T-cell (primary cell): ENCODE data around the gene CPSF2. TPM values are rescaled to one million over a fixed set of nuclear protein-coding genes. Genes with fewer than 3 reads are reported as not detected.
A peak's percentile ranks its signal among the peaks of the same experiment; 100 is the strongest.

ENCODE experiments used
- ATAC-seq, 4 experiments: fragments of 200-7000 bp in 3 of 4; fragments of 150-1000 bp in 1 of 4; cut with Tn5 transposase; replicated peaks in 1 of 4; 1 replicate in 3 of 4; 2 replicates in 1 of 4; pipeline ENCODE4 v1.10.0; 2021; ENCODE audit warnings: moderate library complexity in 3 of 4, mild to moderate bottlenecking in 2 of 4, moderate number of reproducible peaks in 1 of 4
- CTCF ChIA-PET, 2 donors: fragments of 300-600 bp; sonication (Branson Sonifier 250); formaldehyde crosslinking; loops; one replicate each; lab custom pipeline; 2022; ENCODE audit warnings: antibody characterized with exemption in 2 of 2; lab: Charles Lee
- POLR2A ChIA-PET, 2 donors: fragments of 300-600 bp; sonication (Branson Sonifier 250); formaldehyde crosslinking; loops; one replicate each; lab custom pipeline; 2022; ENCODE audit warnings: antibody characterized with exemption in 2 of 2; lab: Charles Lee
- DNase-seq, 35 experiments: peaks; one replicate each; pipeline versions ENCODE4 v3.0.0 to v3.0.0-alpha.2; 2013 to 2023
- H3K27ac ChIP-seq: one replicate; pipeline ENCODE4 v1.5.1; 2013; ENCODE audit warnings: low read length
- H3K27me3 ChIP-seq, 2 experiments: replicated peaks in 1 of 2; 1 replicate in 1 of 2; 2 replicates in 1 of 2; pipeline versions ENCODE4 v1.6.1 to v1.7.0; 2013; ENCODE audit warnings: low read length in 1 of 2, mixed read lengths in 1 of 2; ENCODE audit not compliant: control insufficient read depth in 2 of 2, insufficient read depth in 2 of 2; ENCODE audit errors: extremely low read depth in 1 of 2
- H3K36me3 ChIP-seq, 2 donors: 1 replicate in 1 of 2; 2 replicates in 1 of 2; pipeline versions ENCODE4 v1.6.1 to v1.7.0; 2013; ENCODE audit warnings: low read length in 1 of 2; ENCODE audit not compliant: control insufficient read depth in 2 of 2, insufficient read depth in 1 of 2; ENCODE audit errors: extremely low read depth in 1 of 2
- H3K4me1 ChIP-seq, 2 experiments: 1 replicate in 1 of 2; 2 replicates in 1 of 2; pipeline versions ENCODE4 v1.6.1 to v1.7.0; 2013; ENCODE audit warnings: low read length in 2 of 2, mixed read lengths in 1 of 2; ENCODE audit not compliant: insufficient read depth in 2 of 2, control insufficient read depth in 1 of 2; ENCODE audit errors: extremely low read depth in 1 of 2
- H3K4me3 ChIP-seq, 2 donors: 1 replicate in 1 of 2; 2 replicates in 1 of 2; pipeline versions ENCODE4 v1.5.1 to v1.7.0; 2013; ENCODE audit warnings: mild to moderate bottlenecking in 2 of 2, low read length in 1 of 2, moderate library complexity in 1 of 2; ENCODE audit not compliant: control insufficient read depth in 1 of 2; ENCODE audit errors: extremely low read depth in 1 of 2
- H3K9me3 ChIP-seq: 2 replicates; pipeline ENCODE4 v1.7.0; 2013
- H3K27ac Mint-ChIP-seq, 2 donors: one replicate each; pipeline ENCODE4 v1.8.0; 2020 to 2021; ENCODE audit warnings: mild to moderate bottlenecking in 2 of 2, mixed read lengths in 2 of 2
- H3K27me3 Mint-ChIP-seq, 2 donors: one replicate each; pipeline ENCODE4 v1.8.0; 2021 to 2022; ENCODE audit warnings: mixed read lengths in 2 of 2
- H3K36me3 Mint-ChIP-seq: one replicate; pipeline ENCODE4 v1.8.0; 2021; ENCODE audit warnings: mixed read lengths
- H3K4me1 Mint-ChIP-seq, 3 donors: one replicate each; pipeline ENCODE4 v1.8.0; 2020 to 2022; ENCODE audit warnings: mixed read lengths in 3 of 3, mild to moderate bottlenecking in 1 of 3
- H3K4me3 Mint-ChIP-seq, 3 donors: one replicate each; pipeline ENCODE4 v1.8.0; 2020 to 2022; ENCODE audit warnings: mild to moderate bottlenecking in 3 of 3, mixed read lengths in 3 of 3, moderate library complexity in 3 of 3
- H3K9me3 Mint-ChIP-seq, 3 donors: one replicate each; pipeline ENCODE4 v1.8.0; 2020 to 2022; ENCODE audit warnings: mixed read lengths in 3 of 3
- WGBS: methylation state at CpG from one replicate; pipeline ENCODE4 v1.1.5; 2013; ENCODE audit warnings: missing lambda C conversion rate; ENCODE audit not compliant: insufficient coverage; 5-methylcytosine and 5-hydroxymethylcytosine counted together
- total RNA-seq, 35 experiments: library from RNA in 6 of 35; stranded (reverse) in 6 of 35; fragments of 120-200 nt in 1 of 35; gene quantifications; one replicate each; pipeline versions ENCODE4 v1.2.1 to v1.2.4 and lab custom pipeline; 2013 to 2026

CPSF2 gene
- total RNA-seq, 5 donors from 2014 or later (not counting 1 experiment from before 2014, with no cell fraction given), result 27.6 to 57.4 (median 45.5) TPM

- peak overlapping the region; percentile 81 for H3K27ac ChIP-seq
- DNase-seq (peak in 3 of 35 experiments; percentile 7 to 24 (median 20)), ATAC-seq (peak; percentile 13 to 38 (median 35))
- no peaks in the 10 kb centered on the region for H3K27me3 Mint-ChIP-seq
- peaks cover 0 to 10% of the 10 kb centered on the region in 2 donors for H3K36me3 ChIP-seq
- H3K36me3 Mint-ChIP-seq, result peaks cover 3% of the 10 kb centered on the region
- H3K4me3 ChIP-seq, result peak overlapping the region; percentile 66 to 94
- H3K4me3 Mint-ChIP-seq, result peak overlapping the region; percentile 98 to 99 (median 98)
- CTCF ChIA-PET, result interaction anchor here in 1 of 2 donors (0.9 to 7.3 kb wide), 4 partner anchors 9 to 530 kb away, joined by 3 to 125 read pairs (median 14); partner anchors contain the start of genes ATXN3 and TRIP11
- H3K27ac Mint-ChIP-seq, result peak overlapping the region; percentile 100
- no peaks in the 10 kb centered on the region for H3K27me3 ChIP-seq
- H3K4me1 ChIP-seq, result peaks cover 18 to 26% of the 10 kb centered on the region in 2 experiments
- under 1% methylated on average over 36 of the region's 36 CpGs for WGBS
- no peaks in the 10 kb centered on the region for H3K9me3 Mint-ChIP-seq
- peaks cover 45 to 51% (median 50%) of the 10 kb centered on the region in 3 donors for H3K4me1 Mint-ChIP-seq
- POLR2A ChIA-PET, result interaction anchor here (0.6 to 2.1 kb wide), 9 partner anchors 15 to 1856 kb away, joined by 3 to 14 read pairs (median 3); partner anchors contain the start of genes ATXN3 (in 1 of the 2) and TRIP11 (in 1 of the 2)
- H3K9me3 ChIP-seq, result no peaks in the 10 kb centered on the region
Observed at GRCh38 chr14:92121207-92121669, 531 bp upstream of the CPSF2 start.

- peak overlapping the region; percentile 98 to 99 (median 98) for H3K4me3 Mint-ChIP-seq
- 0% methylated on average over 19 of the region's 22 CpGs for WGBS
- Histone ChIP-seq H3K27ac (peak overlapping the region; percentile 81), H3K36me3 (peaks cover 0 to 11% of the 10 kb centered on the region in 2 donors), H3K4me3 (peak overlapping the region; percentile 66 to 94), H3K27me3 (no peaks in the 10 kb centered on the region), H3K9me3 (no peaks in the 10 kb centered on the region), H3K4me1 (peaks cover 18 to 26% of the 10 kb centered on the region in 2 experiments)
- H3K27ac Mint-ChIP-seq, result peak overlapping the region; percentile 100
- ChIA-PET POLR2A (interaction anchor here (0.6 to 2.1 kb wide), 11 partner anchors 14 to 1738 kb away, joined by 3 to 14 read pairs (median 4); partner anchors contain the start of genes ATXN3 (in 1 of the 2) and TRIP11 (in 1 of the 2)), CTCF (interaction anchor here (0.6 to 7.3 kb wide), 9 partner anchors 10 to 1364 kb away, joined by 3 to 125 read pairs (median 4); partner anchors contain the start of genes ATXN3 (in 1 of the 2) and TRIP11 (in 1 of the 2))
- no peaks in the 10 kb centered on the region for H3K9me3 Mint-ChIP-seq
- DNase-seq, result peak in 5 of 35 experiments; percentile 2 to 38 (median 8)
- no peaks in the 10 kb centered on the region for H3K27me3 Mint-ChIP-seq
- peaks cover 5% of the 10 kb centered on the region for H3K36me3 Mint-ChIP-seq
- H3K4me1 Mint-ChIP-seq, result peaks cover 42 to 57% (median 53%) of the 10 kb centered on the region in 3 donors
- no peak for ATAC-seq
Observed at GRCh38 chr14:92122351-92122677, 545 bp downstream of the CPSF2 start.

- peak overlapping the region; percentile 98 to 99 (median 98) for H3K4me3 Mint-ChIP-seq
- Histone ChIP-seq H3K4me1 (peaks cover 18 to 26% of the 10 kb centered on the region in 2 experiments), H3K27me3 (no peaks in the 10 kb centered on the region), H3K36me3 (peaks cover 0 to 13% of the 10 kb centered on the region in 2 donors), H3K9me3 (no peaks in the 10 kb centered on the region), H3K27ac (no peak overlapping the region), H3K4me3 (peak overlapping the region; percentile 66 to 94)
- H3K27me3 Mint-ChIP-seq, result no peaks in the 10 kb centered on the region
- H3K36me3 Mint-ChIP-seq, result peaks cover 10% of the 10 kb centered on the region
- no peaks in the 10 kb centered on the region for H3K9me3 Mint-ChIP-seq
- CTCF ChIA-PET, result interaction anchor here (0.6 to 7.3 kb wide), 9 partner anchors 9 to 1365 kb away, joined by 3 to 125 read pairs (median 4); partner anchors contain the start of genes ATXN3 (in 1 of the 2) and TRIP11 (in 1 of the 2)
- H3K27ac Mint-ChIP-seq, result peak overlapping the region; percentile 100
- ATAC-seq (no peak), DNase-seq (no peak)
- peaks cover 45 to 61% (median 57%) of the 10 kb centered on the region in 3 donors for H3K4me1 Mint-ChIP-seq
- POLR2A ChIA-PET, result interaction anchor here (0.6 to 2.1 kb wide), 7 partner anchors 14 to 1165 kb away, joined by 3 to 14 read pairs (median 4); partner anchors contain the start of genes ATXN3 (in 1 of the 2) and TRIP11 (in 1 of the 2)
- WGBS, result 56% methylated on average over 8 of the region's 9 CpGs
Observed at GRCh38 chr14:92122761-92123160, 992 bp downstream of the CPSF2 start.

GRCh38 chr14:92134456-92134855, 12.7 kb downstream of the CPSF2 start:
- H3K4me1 Mint-ChIP-seq, result peaks cover 0 to 10% (median 8%) of the 10 kb centered on the region in 3 donors
- WGBS, result no CpG with 5 or more reads among the region's 1 CpG
- DNase-seq (no peak), ATAC-seq (no peak)
- H3K27ac Mint-ChIP-seq, result no peak overlapping the region
- Histone ChIP-seq H3K4me3 (no peak overlapping the region), H3K9me3 (no peaks in the 10 kb centered on the region), H3K4me1 (no peaks in the 10 kb centered on the region), H3K36me3 (peaks cover 8 to 55% of the 10 kb centered on the region in 2 donors), H3K27me3 (no peaks in the 10 kb centered on the region), H3K27ac (no peak overlapping the region)
- H3K9me3 Mint-ChIP-seq, result no peaks in the 10 kb centered on the region
- POLR2A ChIA-PET, result no interaction called here
- CTCF ChIA-PET, result interaction anchor here in 1 of 2 donors (1.0 to 1.3 kb wide), 2 partner anchors 9 to 28 kb away, joined by 3 to 4 read pairs; partner anchors contain the start of gene ATXN3
- peaks cover 47% of the 10 kb centered on the region for H3K36me3 Mint-ChIP-seq
- H3K4me3 Mint-ChIP-seq, result no peak overlapping the region
- no peaks in the 10 kb centered on the region for H3K27me3 Mint-ChIP-seq

- H3K27ac Mint-ChIP-seq, result no peak overlapping the region
Observed at GRCh38 chr14:92135269-92135668, 13.5 kb downstream of the CPSF2 start.

GRCh38 chr14:92143309-92143708, 21.5 kb downstream of the CPSF2 start:
- Mint-ChIP-seq H3K4me3 (no peak overlapping the region), H3K9me3 (no peaks in the 10 kb centered on the region), H3K36me3 (peaks cover 57% of the 10 kb centered on the region), H3K27me3 (no peaks in the 10 kb centered on the region), H3K27ac (no peak overlapping the region), H3K4me1 (peaks cover 10 to 13% (median 11%) of the 10 kb centered on the region in 3 donors)
- H3K27ac ChIP-seq, result no peak overlapping the region
- H3K9me3 ChIP-seq, result no peaks in the 10 kb centered on the region
- no peak overlapping the region for H3K4me3 ChIP-seq
- no CpG with 5 or more reads among the region's 4 CpGs for WGBS
- no peaks in the 10 kb centered on the region for H3K27me3 ChIP-seq
- DNase-seq (no peak), ATAC-seq (no peak)
- ChIA-PET POLR2A (no interaction called here), CTCF (no interaction called here)
- no peaks in the 10 kb centered on the region for H3K4me1 ChIP-seq
- H3K36me3 ChIP-seq, result peaks cover 11 to 72% of the 10 kb centered on the region in 2 donors

More at GRCh38 chr14:92135269-92135668, 13.5 kb downstream of the CPSF2 start:
- Histone ChIP-seq H3K4me3 (no peak overlapping the region), H3K9me3 (no peaks in the 10 kb centered on the region), H3K27me3 (no peaks in the 10 kb centered on the region), H3K4me1 (no peaks in the 10 kb centered on the region), H3K36me3 (peaks cover 8 to 51% of the 10 kb centered on the region in 2 donors), H3K27ac (no peak overlapping the region)
- DNase-seq, result peak in 1 of 35 experiments; percentile 46
- H3K4me3 Mint-ChIP-seq, result no peak overlapping the region
- no peaks in the 10 kb centered on the region for H3K9me3 Mint-ChIP-seq
- no CpG with 5 or more reads among the region's 1 CpG for WGBS
- H3K27me3 Mint-ChIP-seq, result no peaks in the 10 kb centered on the region
- no peak for ATAC-seq
- POLR2A ChIA-PET, result no interaction called here
- peaks cover 41% of the 10 kb centered on the region for H3K36me3 Mint-ChIP-seq
- CTCF ChIA-PET, result interaction anchor here in 1 of 2 donors (0.7 to 1.4 kb wide), 3 partner anchors 9 to 468 kb away, joined by 3 to 4 read pairs (median 3); no protein-coding TSS in a partner anchor
- H3K4me1 Mint-ChIP-seq, result peaks cover 0 to 4% (median 4%) of the 10 kb centered on the region in 3 donors
